Glutamatergic neuron (in vitro differentiated cells): Measurements from ENCODE around the gene TSSC4. TPM values are rescaled to one million over a fixed set of nuclear protein-coding genes. Genes with fewer than 3 reads are reported as not detected.

Source experiments
- DNase-seq: peaks from one replicate; pipeline ENCODE4 v3.0.0; 2022
- H3K27ac Mint-ChIP-seq: one replicate; pipeline ENCODE4 v1.8.0; 2020; ENCODE audit warnings: mild to moderate bottlenecking, mixed read lengths, inconsistent platforms; ENCODE audit not compliant: unreplicated experiment
- H3K27me3 Mint-ChIP-seq: one replicate; pipeline ENCODE4 v1.8.0; 2020; ENCODE audit warnings: mild to moderate bottlenecking, moderate library complexity, mixed read lengths, inconsistent platforms; ENCODE audit not compliant: unreplicated experiment
- H3K36me3 Mint-ChIP-seq: one replicate; pipeline ENCODE4 v1.8.0; 2020; ENCODE audit warnings: mild to moderate bottlenecking, mixed read lengths, inconsistent platforms; ENCODE audit not compliant: unreplicated experiment
- H3K4me1 Mint-ChIP-seq: one replicate; pipeline ENCODE4 v1.8.0; 2020; ENCODE audit warnings: mild to moderate bottlenecking, low read depth, mixed read lengths, inconsistent platforms; ENCODE audit not compliant: unreplicated experiment
- H3K4me3 Mint-ChIP-seq: one replicate; pipeline ENCODE4 v1.8.0; 2020; ENCODE audit warnings: mild to moderate bottlenecking, mixed read lengths, inconsistent platforms; ENCODE audit not compliant: unreplicated experiment
- H3K9me3 Mint-ChIP-seq: one replicate; pipeline ENCODE4 v1.8.0; 2020; ENCODE audit warnings: mild to moderate bottlenecking, moderate library complexity, mixed read lengths, inconsistent platforms; ENCODE audit not compliant: unreplicated experiment
- CTCF ChIP-seq: fragments of 200-600 bp; sonication (generic); IDR thresholded peaks from one replicate; pipeline ENCODE4 v1.5.0; 2021; ENCODE audit not compliant: partially characterized antibody, unreplicated experiment
- total RNA-seq: library from RNA; stranded (reverse); fragmentation: NEBNext Ultra II Directional; extraction: Animal tissue kit (Norgen Biotek cat#: 25700); gene quantifications from one replicate; pipeline ENCODE4 v1.2.1, GENCODE V29; 2021; ENCODE audit not compliant: unreplicated experiment

The TSSC4 gene
- total RNA-seq, 1 donor from 2014 or later = 49.7 TPM

GRCh38 chr11:2394818-2395105 lies 5.8 kb upstream of the TSSC4 start:
- TF ChIP-seq CTCF = no peak
- Mint-ChIP-seq H3K4me3 (no peak overlapping the region), H3K4me1 (peaks cover 10% of the 10 kb centered on the region), H3K9me3 (peaks cover 7% of the 10 kb centered on the region), H3K27me3 (peaks cover 8% of the 10 kb centered on the region), H3K27ac (no peak overlapping the region), H3K36me3 (no peaks in the 10 kb centered on the region)
- DNase-seq = no peak

GRCh38 chr11:2395211-2395730 lies 5.3 kb upstream of the TSSC4 start:
- Mint-ChIP-seq H3K4me3 (no peak overlapping the region), H3K36me3 (no peaks in the 10 kb centered on the region), H3K9me3 (peaks cover 5% of the 10 kb centered on the region), H3K27me3 (peaks cover 5% of the 10 kb centered on the region), H3K4me1 (peaks cover 6% of the 10 kb centered on the region), H3K27ac (no peak overlapping the region)
- no peak for DNase-seq
- no peak for TF ChIP-seq CTCF

GRCh38 chr11:2395856-2396255 lies 4.7 kb upstream of the TSSC4 start:
- Mint-ChIP-seq H3K9me3 (peaks cover 5% of the 10 kb centered on the region), H3K27ac (no peak overlapping the region), H3K36me3 (no peaks in the 10 kb centered on the region), H3K4me1 (peaks cover 2% of the 10 kb centered on the region), H3K4me3 (no peak overlapping the region), H3K27me3 (peaks cover 4% of the 10 kb centered on the region)
- DNase-seq = no peak
- no peak for TF ChIP-seq CTCF

DNA sequence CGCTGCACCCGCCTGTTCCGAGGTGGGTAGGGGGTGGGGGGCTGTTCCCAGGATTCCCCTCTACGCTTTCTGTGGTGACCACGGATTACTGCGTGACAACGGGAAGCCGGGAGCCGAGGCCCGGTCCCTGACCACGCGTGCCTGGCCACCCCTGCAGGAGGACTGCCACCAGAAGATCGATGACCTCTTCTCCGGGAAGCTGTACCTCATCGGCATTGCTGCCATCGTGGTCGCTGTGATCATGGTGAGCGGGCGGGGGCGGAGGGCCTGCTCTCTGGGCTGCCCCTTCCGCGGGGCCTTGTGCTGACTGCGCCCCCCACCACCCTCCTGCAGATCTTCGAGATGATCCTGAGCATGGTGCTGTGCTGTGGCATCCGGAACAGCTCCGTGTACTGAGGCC lies 4.1 kb upstream of the TSSC4 start:
- H3K4me3 Mint-ChIP-seq = no peak overlapping the region
- peaks cover 4% of the 10 kb centered on the region for H3K4me1 Mint-ChIP-seq
- no peak overlapping the region for H3K27ac Mint-ChIP-seq
- peaks cover 5% of the 10 kb centered on the region for H3K9me3 Mint-ChIP-seq
- H3K36me3 Mint-ChIP-seq = no peaks in the 10 kb centered on the region
- no peak for DNase-seq
- TF ChIP-seq CTCF = no peak
- H3K27me3 Mint-ChIP-seq = peaks cover 6% of the 10 kb centered on the region

- TF ChIP-seq CTCF = no peak
- no peaks in the 10 kb centered on the region for H3K36me3 Mint-ChIP-seq
- no peak for DNase-seq
- peak overlapping the region; percentile 19 for H3K27ac Mint-ChIP-seq
- peaks cover 5% of the 10 kb centered on the region for H3K9me3 Mint-ChIP-seq
- H3K4me3 Mint-ChIP-seq = no peak overlapping the region
- peaks cover 6% of the 10 kb centered on the region for H3K27me3 Mint-ChIP-seq
- H3K4me1 Mint-ChIP-seq = peaks cover 5% of the 10 kb centered on the region
Measured at GRCh38 chr11:2397005-2397404, 3.5 kb upstream of the TSSC4 start.
